Measurements from ENCODE around the gene GREM2. TPM values are rescaled to one million over a fixed set of nuclear protein-coding genes. Genes with fewer than 3 reads are reported as not detected.

GREM2 gene
- total RNA-seq, 1 donor from 2014 or later: 0.48 TPM

DNA sequence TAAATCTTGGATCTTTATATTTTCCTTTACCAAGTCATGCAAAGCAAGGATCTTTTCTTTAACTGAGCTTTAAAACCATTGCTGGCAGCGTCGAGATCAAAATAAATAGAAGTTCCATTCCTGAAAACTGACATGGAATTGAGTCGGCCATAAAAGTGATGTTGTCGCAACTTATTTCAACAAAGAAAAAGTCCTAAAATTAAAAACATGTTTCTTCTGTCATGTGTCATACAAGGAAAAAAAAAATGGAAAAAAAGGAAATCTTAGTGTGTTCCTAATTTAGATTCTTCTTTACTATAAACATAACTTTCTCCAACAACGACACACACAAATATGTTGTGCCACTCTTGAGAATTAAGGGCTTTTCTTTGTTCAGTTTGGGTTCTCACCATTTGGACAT lies 34.9 kb downstream of the GREM2 start:
- no peak overlapping the region for H3K27ac Mint-ChIP-seq
- no peak for TF ChIP-seq CTCF (IDR thresholded peaks at IDR 0.05; ENCODE audit: unreplicated experiment)
- no peaks in the 10 kb centered on the region for H3K9me3 Mint-ChIP-seq (ENCODE audit: low read depth)
- H3K27me3 Mint-ChIP-seq: peaks cover 4% of the 10 kb centered on the region
- H3K36me3 Mint-ChIP-seq (ENCODE audit: insufficient read depth): no peaks in the 10 kb centered on the region
- H3K4me3 Mint-ChIP-seq (ENCODE audit: low read depth): no peak overlapping the region
- H3K4me1 Mint-ChIP-seq (ENCODE audit: low read depth): peaks cover 2% of the 10 kb centered on the region
- DNase-seq (ENCODE audit: low spot score, unreplicated experiment): no peak

DNA sequence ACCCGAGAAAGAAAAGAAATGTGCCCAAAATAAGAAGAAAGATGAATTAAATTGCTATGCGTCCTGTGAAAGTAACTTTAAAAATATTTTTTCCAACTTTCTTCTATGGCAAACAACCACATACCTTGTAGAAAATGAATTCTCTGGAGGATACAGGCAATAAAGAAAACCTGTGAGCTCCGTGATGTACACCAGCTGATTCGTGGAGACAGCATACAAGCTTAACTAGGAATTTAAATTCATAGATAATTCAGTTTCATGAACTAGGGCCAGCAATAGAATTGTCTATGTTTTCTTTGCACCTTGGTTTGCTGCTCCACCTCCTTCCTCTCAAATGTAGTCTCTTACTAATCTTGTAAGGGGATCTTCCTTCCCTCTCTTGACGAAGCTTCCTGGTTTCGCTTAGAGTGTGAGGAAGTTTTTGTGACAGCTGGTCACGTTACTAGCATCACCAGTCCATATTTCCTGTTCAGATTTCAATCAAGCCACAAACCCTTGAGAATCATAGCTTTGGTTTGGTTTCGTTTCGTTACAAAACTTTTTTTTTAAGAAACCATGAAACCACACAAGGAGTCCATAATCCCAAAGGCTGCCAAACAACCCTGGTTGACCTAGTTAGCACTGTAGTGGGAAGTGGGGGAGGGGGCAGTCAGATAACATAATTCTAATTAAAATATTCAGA lies 35.8 kb downstream of the GREM2 start:
- Mint-ChIP-seq H3K27ac (no peak overlapping the region), H3K27me3 (peaks cover 4% of the 10 kb centered on the region), H3K4me1 (ENCODE audit: low read depth) (peaks cover 2% of the 10 kb centered on the region), H3K9me3 (ENCODE audit: low read depth) (no peaks in the 10 kb centered on the region), H3K36me3 (ENCODE audit: insufficient read depth) (no peaks in the 10 kb centered on the region), H3K4me3 (ENCODE audit: low read depth) (no peak overlapping the region)
- no peak for DNase-seq (ENCODE audit: low spot score, unreplicated experiment)
- TF ChIP-seq CTCF (IDR thresholded peaks at IDR 0.05; ENCODE audit: unreplicated experiment): no peak

DNA sequence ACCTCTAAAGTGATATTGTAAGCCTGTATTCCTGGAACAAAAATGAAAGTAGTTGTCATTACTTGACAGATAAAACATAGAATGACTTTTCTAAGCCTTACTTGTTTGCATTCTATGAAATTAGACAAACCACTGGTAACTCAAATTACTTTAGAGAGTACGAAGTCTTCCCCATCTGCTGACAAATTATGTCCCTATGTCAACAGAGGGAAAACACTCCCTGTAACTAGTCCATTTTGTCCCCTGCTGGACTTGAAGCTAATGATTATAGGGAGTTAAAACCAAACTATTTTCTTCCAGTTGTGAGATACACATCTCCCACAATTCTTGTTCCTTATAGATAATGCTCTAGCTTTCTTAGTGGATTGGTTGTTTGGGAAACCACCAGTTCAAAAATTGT lies 39.6 kb downstream of the GREM2 start:
- no peak for DNase-seq (ENCODE audit: low spot score, unreplicated experiment)
- Mint-ChIP-seq H3K9me3 (ENCODE audit: low read depth) (peaks cover under 1% of the 10 kb centered on the region), H3K4me3 (ENCODE audit: low read depth) (no peak overlapping the region), H3K27me3 (no peaks in the 10 kb centered on the region), H3K4me1 (ENCODE audit: low read depth) (peaks cover 2% of the 10 kb centered on the region), H3K36me3 (ENCODE audit: insufficient read depth) (no peaks in the 10 kb centered on the region), H3K27ac (no peak overlapping the region)
- no peak for TF ChIP-seq CTCF (IDR thresholded peaks at IDR 0.05; ENCODE audit: unreplicated experiment)

- DNase-seq (ENCODE audit: low spot score, unreplicated experiment): no peak
- no peaks in the 10 kb centered on the region for H3K27me3 Mint-ChIP-seq
Observed at GRCh38 chr1:240571782-240572181, 40.2 kb downstream of the GREM2 start.

DNA sequence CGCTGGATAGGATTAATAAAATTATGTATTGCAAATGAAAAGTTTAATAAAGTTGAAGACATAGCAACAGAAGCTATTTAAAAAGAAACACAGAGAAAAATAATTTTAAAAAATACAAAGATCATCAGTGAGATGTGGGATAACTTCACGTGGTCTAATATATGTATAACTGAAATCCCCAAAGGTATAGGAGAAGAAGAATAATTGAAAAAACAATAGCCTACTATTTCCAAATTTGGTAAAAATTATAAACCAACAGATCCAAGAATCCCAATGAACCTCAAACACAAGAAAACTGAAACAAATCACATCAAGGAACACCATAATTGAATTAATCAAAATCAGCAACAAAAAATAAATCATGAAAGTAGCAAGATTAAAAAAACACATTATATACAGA lies 44.9 kb downstream of the GREM2 start:
- H3K27ac Mint-ChIP-seq: no peak overlapping the region
- no peaks in the 10 kb centered on the region for H3K27me3 Mint-ChIP-seq
- H3K4me3 Mint-ChIP-seq (ENCODE audit: low read depth): no peak overlapping the region
- DNase-seq (ENCODE audit: low spot score, unreplicated experiment): no peak
- no peak for TF ChIP-seq CTCF (IDR thresholded peaks at IDR 0.05; ENCODE audit: unreplicated experiment)
- H3K4me1 Mint-ChIP-seq (ENCODE audit: low read depth): no peaks in the 10 kb centered on the region
- H3K36me3 Mint-ChIP-seq (ENCODE audit: insufficient read depth): peaks cover 2% of the 10 kb centered on the region
- H3K9me3 Mint-ChIP-seq (ENCODE audit: low read depth): peaks cover 8% of the 10 kb centered on the region

More at GRCh38 chr1:240571782-240572181, 40.2 kb downstream of the GREM2 start:
- peaks cover 2% of the 10 kb centered on the region for H3K36me3 Mint-ChIP-seq (ENCODE audit: insufficient read depth)
- no peak for TF ChIP-seq CTCF (IDR thresholded peaks at IDR 0.05; ENCODE audit: unreplicated experiment)
- H3K4me1 Mint-ChIP-seq (ENCODE audit: low read depth): peaks cover 2% of the 10 kb centered on the region
- peaks cover 5% of the 10 kb centered on the region for H3K9me3 Mint-ChIP-seq (ENCODE audit: low read depth)
- H3K4me3 Mint-ChIP-seq (ENCODE audit: low read depth): no peak overlapping the region
- H3K27ac Mint-ChIP-seq: no peak overlapping the region

Data from progenitor cell of endocrine pancreas (in vitro differentiated cells).